ENCODE data around the gene TLCD3B. TPM values are rescaled to one million over a fixed set of nuclear protein-coding genes. Genes with fewer than 3 reads are reported as not detected.
A peak's percentile ranks its signal among the peaks of the same experiment; 100 is the strongest.

Gene TLCD3B
- polyA plus RNA-seq, 1 of the 3 experiments (the other 2 are of a cell fraction) = 3.8 TPM

DNA sequence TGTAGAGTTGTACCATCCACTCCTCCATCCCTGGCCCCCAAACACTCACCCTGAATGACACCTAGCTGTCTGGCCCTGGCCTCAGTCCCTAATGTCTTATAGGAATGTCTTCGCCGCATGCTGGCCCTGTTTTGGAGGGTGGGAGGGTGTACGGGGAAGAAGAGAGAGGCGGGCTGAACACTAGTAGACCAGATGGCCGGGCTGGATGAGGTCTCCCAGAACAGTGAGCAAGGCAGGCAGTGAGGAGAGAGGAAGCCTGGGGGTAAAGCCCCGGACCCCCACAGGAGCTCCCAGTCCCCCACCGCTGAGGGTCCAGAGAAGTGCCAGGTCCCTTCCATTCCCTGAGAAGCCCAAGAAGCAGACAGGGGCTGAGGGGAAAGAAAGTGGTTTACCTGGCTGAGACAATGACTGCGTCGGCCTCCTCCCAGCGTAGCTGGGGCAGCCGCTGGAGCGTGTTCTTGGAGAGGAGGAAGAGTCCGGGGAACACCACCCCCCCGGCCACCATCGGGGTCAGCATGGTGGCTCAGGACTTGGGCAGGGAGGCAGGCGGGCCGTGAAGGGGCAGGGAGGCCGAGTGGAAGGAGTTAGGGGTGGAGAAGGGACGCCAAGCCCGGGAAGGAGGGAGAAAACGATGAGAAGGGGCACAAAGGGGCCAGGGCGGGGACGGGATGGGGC lies 923 bp downstream of the TLCD3B start:
- Histone ChIP-seq H3K27ac (ENCODE audit: low read depth in 2 of 2, low read length in 1 of 2) (peak overlapping the region in 1 of 2 experiments; percentile 83; a peak in 2 of 4 replicates), H3K79me2 (ENCODE audit: insufficient read depth) (no peaks in the 10 kb centered on the region), H3K4me1 (ENCODE audit: control insufficient read depth in 1 of 2, insufficient read depth in 2 of 2, low read depth in 1 of 2, low read length in 1 of 2) (peaks cover 6 to 28% of the 10 kb centered on the region in 2 experiments; a peak in 2 of 4 replicates), H3K27me3 (ENCODE audit: insufficient read depth) (no peaks in the 10 kb centered on the region), H3F3A (replicated peaks; ENCODE audit: insufficient read depth) (no peaks in the 10 kb centered on the region), H3K36me3 (replicated peaks in 1 of 2; ENCODE audit: control insufficient read depth in 1 of 2, insufficient read depth in 2 of 2, low read length in 1 of 2) (no peaks in the 10 kb centered on the region), H4K20me1 (ENCODE audit: insufficient read depth) (no peaks in the 10 kb centered on the region), H3K4me2 (0 out of 2 replicates have a peak overlapping the region, but pooled peaks have one; percentile 52), H3K4me3 (ENCODE audit: low read depth in 2 of 2, low read length in 1 of 2) (peak overlapping the region; percentile 3 to 51; a peak in 2 of 4 replicates), H3K9ac (no peak overlapping the region), H3K9me3 (no peaks in the 10 kb centered on the region), H2AFZ (ENCODE audit: low read depth) (no peak overlapping the region), H3K9me2 (no peaks in the 10 kb centered on the region)
- WGBS (ENCODE audit: low lambda C conversion rate) = 41% methylated on average over 23 of the region's 23 CpGs
- ChIA-PET CTCF (interaction anchor here (1.1 to 3.9 kb wide), 8 partner anchors 9 to 330 kb away, joined by 3 to 25 read pairs (median 6); partner anchors contain the start of genes CDIPT, HIRIP3, INO80E and TBX6), POLR2A (interaction anchor here (1.2 to 2.3 kb wide), 2 partner anchors 35 to 153 kb away, joined by 3 to 12 read pairs; partner anchors contain the start of genes ALDOA and CORO1A)
- no peak for TF ChIP-seq RFX5 (IDR thresholded peaks at IDR 0.05; ENCODE audit: low read length)
- peak; percentile 24; the same call in 1 of the 2 replicates for TF ChIP-seq MXI1 (IDR thresholded peaks at IDR 0.05; ENCODE audit: low read depth, low read length)
- DNase-seq = peak; percentile 63

DNA sequence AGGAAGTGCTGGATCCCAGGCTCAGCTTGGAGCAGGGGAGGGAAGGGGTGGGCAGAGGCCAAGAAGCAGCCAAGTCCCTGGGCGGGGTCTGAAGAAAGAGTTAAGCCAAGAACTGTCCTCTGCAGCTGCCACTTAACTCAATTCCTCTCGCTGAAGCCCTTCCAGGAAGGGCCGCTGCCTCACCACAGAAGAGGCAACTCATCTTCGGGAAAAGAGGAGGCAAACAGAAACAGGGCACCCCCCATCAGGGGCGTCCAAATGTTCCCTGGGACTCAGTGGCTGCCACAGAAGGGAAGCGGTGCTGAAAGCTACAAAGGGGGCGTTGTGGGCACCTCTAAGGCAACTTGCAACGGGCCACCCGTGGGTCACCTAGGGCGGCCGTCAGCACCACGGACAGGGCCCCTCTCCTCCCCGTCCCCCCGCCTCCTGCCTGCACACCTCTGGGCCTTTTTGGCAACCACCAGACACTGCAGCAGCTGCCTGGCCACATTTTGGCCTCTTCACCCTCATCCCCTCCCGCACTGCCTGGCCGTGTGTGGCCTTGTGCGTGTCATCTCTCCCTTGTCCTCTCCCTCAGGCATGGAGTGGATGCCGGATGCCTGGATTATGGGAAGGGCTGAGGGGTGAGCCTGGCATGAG lies 2.5 kb downstream of the TLCD3B start:
- Histone ChIP-seq H4K20me1 (ENCODE audit: insufficient read depth) (no peaks in the 10 kb centered on the region), H3K9ac (no peak overlapping the region), H3K4me3 (ENCODE audit: low read depth in 2 of 2, low read length in 1 of 2) (no peak overlapping the region), H3K4me1 (ENCODE audit: control insufficient read depth in 1 of 2, insufficient read depth in 2 of 2, low read depth in 1 of 2, low read length in 1 of 2) (peaks cover 6 to 28% of the 10 kb centered on the region in 2 experiments; a peak in 2 of 4 replicates), H3K79me2 (ENCODE audit: insufficient read depth) (no peaks in the 10 kb centered on the region), H2AFZ (ENCODE audit: low read depth) (no peak overlapping the region), H3K4me2 (no peak overlapping the region), H3K9me3 (no peaks in the 10 kb centered on the region), H3K36me3 (replicated peaks in 1 of 2; ENCODE audit: control insufficient read depth in 1 of 2, insufficient read depth in 2 of 2, low read length in 1 of 2) (no peaks in the 10 kb centered on the region), H3K9me2 (no peaks in the 10 kb centered on the region), H3F3A (replicated peaks; ENCODE audit: insufficient read depth) (no peaks in the 10 kb centered on the region), H3K27ac (ENCODE audit: low read depth in 2 of 2, low read length in 1 of 2) (no peak overlapping the region; a peak in 1 of 4 replicates), H3K27me3 (ENCODE audit: insufficient read depth) (no peaks in the 10 kb centered on the region)
- 64% methylated on average over 13 of the region's 18 CpGs for WGBS (ENCODE audit: low lambda C conversion rate)
- POLR2A ChIA-PET = no interaction called here
- no peak for DNase-seq
- TF ChIP-seq NFIC (IDR thresholded peaks at IDR 0.05; ENCODE audit: borderline replicate concordance) (no peak), REST (IDR thresholded peaks at IDR 0.05; ENCODE audit: low read depth, low read length) (peak; percentile 95)
- CTCF ChIA-PET = interaction anchor here (1.0 to 1.3 kb wide), 5 partner anchors 21 to 213 kb away, joined by 3 to 4 read pairs (median 3); partner anchors contain the start of gene PAGR1
